Hepatocyte (in vitro differentiated cells): ENCODE results near the gene PRKAG2.

Experiments used
- CTCF ChIP-seq: fragments of 200-600 bp; sonication (generic); IDR thresholded peaks from 2 replicates; pipeline ENCODE4 v1.5.1; 2016; ENCODE audit warnings: antibody characterized with exemption, mild to moderate bottlenecking; ENCODE audit not compliant: poor library complexity
- EZH2 ChIP-seq: fragments of 200-600 bp; sonication (generic); IDR thresholded peaks from 2 replicates; pipeline ENCODE4 v1.6.1; 2016; ENCODE audit warnings: antibody characterized with exemption, mild to moderate bottlenecking, borderline replicate concordance
- EZH2phosphoT487 ChIP-seq: fragments of 200-600 bp; sonication (generic); IDR thresholded peaks from one replicate; pipeline ENCODE4 v1.6.1; 2018; ENCODE audit warnings: antibody characterized with exemption, mild to moderate bottlenecking, low read depth, moderate library complexity; ENCODE audit not compliant: unreplicated experiment, severe bottlenecking

GRCh38 chr7:151728746-151729145 lies 148.2 kb downstream of the PRKAG2 start:
- TF ChIP-seq CTCF (no peak), EZH2phosphoT487 (no peak), EZH2 (no peak)
